ENCODE results near the gene DNAJA3.

The DNAJA3 gene

GRCh38 chr16:4477966-4478365 lies 52.3 kb downstream of the DNAJA3 start:
- H3K27ac ChIP-seq (ENCODE audit: low read depth in 2 of 2, low read length in 2 of 2), result no peak overlapping the region
- H3K9ac ChIP-seq (ENCODE audit: low read depth in 1 of 2, low read length in 2 of 2), result no peak overlapping the region
- peaks cover 0 to 2% of the 10 kb centered on the region in 2 donors for H3K36me3 ChIP-seq (ENCODE audit: control insufficient read depth in 2 of 2, insufficient read depth in 2 of 2, low read length in 2 of 2)
- no peaks in the 10 kb centered on the region for H3K9me3 ChIP-seq (ENCODE audit: control insufficient read depth in 2 of 2, low read length in 2 of 2)
- H3K27me3 ChIP-seq (ENCODE audit: control insufficient read depth in 2 of 2, insufficient read depth in 2 of 2, low read length in 2 of 2), result no peaks in the 10 kb centered on the region
- H3K4me1 ChIP-seq (ENCODE audit: control insufficient read depth in 2 of 2, insufficient read depth in 2 of 2, low read length in 2 of 2), result peaks cover 6 to 9% of the 10 kb centered on the region in 2 donors
- H3K4me3 ChIP-seq (ENCODE audit: low read length in 2 of 2), result no peak overlapping the region

- no peak overlapping the region for H3K9ac ChIP-seq (ENCODE audit: low read depth in 1 of 2, low read length in 2 of 2)
- H3K27ac ChIP-seq (ENCODE audit: low read depth in 2 of 2, low read length in 2 of 2), result no peak overlapping the region
These were observed 55.9 kb downstream of the DNAJA3 start for GRCh38 chr16:4481526-4481925.

GRCh38 chr16:4481963-4482362 lies 56.3 kb downstream of the DNAJA3 start:
- H3K9me3 ChIP-seq (ENCODE audit: control insufficient read depth in 2 of 2, low read length in 2 of 2), result no peaks in the 10 kb centered on the region
- peaks cover 0 to 9% of the 10 kb centered on the region in 2 donors for H3K36me3 ChIP-seq (ENCODE audit: control insufficient read depth in 2 of 2, insufficient read depth in 2 of 2, low read length in 2 of 2)
- no peaks in the 10 kb centered on the region for H3K27me3 ChIP-seq (ENCODE audit: control insufficient read depth in 2 of 2, insufficient read depth in 2 of 2, low read length in 2 of 2)
- H3K27ac ChIP-seq (ENCODE audit: low read depth in 2 of 2, low read length in 2 of 2), result no peak overlapping the region
- no peak overlapping the region for H3K4me3 ChIP-seq (ENCODE audit: low read length in 2 of 2)
- H3K4me1 ChIP-seq (ENCODE audit: control insufficient read depth in 2 of 2, insufficient read depth in 2 of 2, low read length in 2 of 2), result peaks cover 0 to 3% of the 10 kb centered on the region in 2 donors
- no peak overlapping the region for H3K9ac ChIP-seq (ENCODE audit: low read depth in 1 of 2, low read length in 2 of 2)

More at GRCh38 chr16:4481526-4481925, 55.9 kb downstream of the DNAJA3 start:
- Histone ChIP-seq H3K9me3 (ENCODE audit: control insufficient read depth in 2 of 2, low read length in 2 of 2) (no peaks in the 10 kb centered on the region), H3K27me3 (ENCODE audit: control insufficient read depth in 2 of 2, insufficient read depth in 2 of 2, low read length in 2 of 2) (no peaks in the 10 kb centered on the region), H3K36me3 (ENCODE audit: control insufficient read depth in 2 of 2, insufficient read depth in 2 of 2, low read length in 2 of 2) (peaks cover 0 to 7% of the 10 kb centered on the region in 2 donors), H3K4me1 (ENCODE audit: control insufficient read depth in 2 of 2, insufficient read depth in 2 of 2, low read length in 2 of 2) (peaks cover 0 to 3% of the 10 kb centered on the region in 2 donors), H3K4me3 (ENCODE audit: low read length in 2 of 2) (no peak overlapping the region)

- no peak overlapping the region for H3K27ac ChIP-seq (ENCODE audit: low read depth in 2 of 2, low read length in 2 of 2)
- no peak overlapping the region for H3K4me3 ChIP-seq (ENCODE audit: low read length in 2 of 2)
- H3K36me3 ChIP-seq (ENCODE audit: control insufficient read depth in 2 of 2, insufficient read depth in 2 of 2, low read length in 2 of 2), result peaks cover 6 to 9% of the 10 kb centered on the region in 2 donors
- H3K27me3 ChIP-seq (ENCODE audit: control insufficient read depth in 2 of 2, insufficient read depth in 2 of 2, low read length in 2 of 2), result no peaks in the 10 kb centered on the region
- no peaks in the 10 kb centered on the region for H3K4me1 ChIP-seq (ENCODE audit: control insufficient read depth in 2 of 2, insufficient read depth in 2 of 2, low read length in 2 of 2)
- no peaks in the 10 kb centered on the region for H3K9me3 ChIP-seq (ENCODE audit: control insufficient read depth in 2 of 2, low read length in 2 of 2)
- H3K9ac ChIP-seq (ENCODE audit: low read depth in 1 of 2, low read length in 2 of 2), result no peak overlapping the region
These were observed 60.6 kb downstream of the DNAJA3 start for GRCh38 chr16:4486126-4486893.

GRCh38 chr16:4487955-4488498 lies 62.4 kb downstream of the DNAJA3 start:
- H3K27ac ChIP-seq (ENCODE audit: low read depth in 2 of 2, low read length in 2 of 2), result peak overlapping the region in 1 of 2 donors; percentile 11
- no peaks in the 10 kb centered on the region for H3K27me3 ChIP-seq (ENCODE audit: control insufficient read depth in 2 of 2, insufficient read depth in 2 of 2, low read length in 2 of 2)
- H3K4me3 ChIP-seq (ENCODE audit: low read length in 2 of 2), result no peak overlapping the region
- H3K36me3 ChIP-seq (ENCODE audit: control insufficient read depth in 2 of 2, insufficient read depth in 2 of 2, low read length in 2 of 2), result peaks cover 6 to 7% of the 10 kb centered on the region in 2 donors
- H3K9ac ChIP-seq (ENCODE audit: low read depth in 1 of 2, low read length in 2 of 2), result no peak overlapping the region
- no peaks in the 10 kb centered on the region for H3K4me1 ChIP-seq (ENCODE audit: control insufficient read depth in 2 of 2, insufficient read depth in 2 of 2, low read length in 2 of 2)
- no peaks in the 10 kb centered on the region for H3K9me3 ChIP-seq (ENCODE audit: control insufficient read depth in 2 of 2, low read length in 2 of 2)

GRCh38 chr16:4488499-4488967 lies 62.9 kb downstream of the DNAJA3 start:
- no peaks in the 10 kb centered on the region for H3K27me3 ChIP-seq (ENCODE audit: control insufficient read depth in 2 of 2, insufficient read depth in 2 of 2, low read length in 2 of 2)
- no peaks in the 10 kb centered on the region for H3K9me3 ChIP-seq (ENCODE audit: control insufficient read depth in 2 of 2, low read length in 2 of 2)
- no peak overlapping the region for H3K9ac ChIP-seq (ENCODE audit: low read depth in 1 of 2, low read length in 2 of 2)
- no peaks in the 10 kb centered on the region for H3K4me1 ChIP-seq (ENCODE audit: control insufficient read depth in 2 of 2, insufficient read depth in 2 of 2, low read length in 2 of 2)
- peaks cover 6 to 7% of the 10 kb centered on the region in 2 donors for H3K36me3 ChIP-seq (ENCODE audit: control insufficient read depth in 2 of 2, insufficient read depth in 2 of 2, low read length in 2 of 2)
- no peak overlapping the region for H3K4me3 ChIP-seq (ENCODE audit: low read length in 2 of 2)
- peak overlapping the region in 1 of 2 donors; percentile 11 for H3K27ac ChIP-seq (ENCODE audit: low read depth in 2 of 2, low read length in 2 of 2)

- no peaks in the 10 kb centered on the region for H3K9me3 ChIP-seq (ENCODE audit: control insufficient read depth in 2 of 2, low read length in 2 of 2)
- peaks cover 6 to 7% of the 10 kb centered on the region in 2 donors for H3K36me3 ChIP-seq (ENCODE audit: control insufficient read depth in 2 of 2, insufficient read depth in 2 of 2, low read length in 2 of 2)
- no peak overlapping the region for H3K4me3 ChIP-seq (ENCODE audit: low read length in 2 of 2)
- peak overlapping the region in 1 of 2 donors; percentile 11 for H3K27ac ChIP-seq (ENCODE audit: low read depth in 2 of 2, low read length in 2 of 2)
- peak overlapping the region in 1 of 2 donors; percentile 14 for H3K9ac ChIP-seq (ENCODE audit: low read depth in 1 of 2, low read length in 2 of 2)
- no peaks in the 10 kb centered on the region for H3K27me3 ChIP-seq (ENCODE audit: control insufficient read depth in 2 of 2, insufficient read depth in 2 of 2, low read length in 2 of 2)
- no peaks in the 10 kb centered on the region for H3K4me1 ChIP-seq (ENCODE audit: control insufficient read depth in 2 of 2, insufficient read depth in 2 of 2, low read length in 2 of 2)
These were observed 63.4 kb downstream of the DNAJA3 start for GRCh38 chr16:4489030-4489429.

GRCh38 chr16:4491898-4492297 lies 66.2 kb downstream of the DNAJA3 start:
- H3K27ac ChIP-seq (ENCODE audit: low read depth in 2 of 2, low read length in 2 of 2), result no peak overlapping the region
- no peaks in the 10 kb centered on the region for H3K4me1 ChIP-seq (ENCODE audit: control insufficient read depth in 2 of 2, insufficient read depth in 2 of 2, low read length in 2 of 2)
- H3K36me3 ChIP-seq (ENCODE audit: control insufficient read depth in 2 of 2, insufficient read depth in 2 of 2, low read length in 2 of 2), result peaks cover 5 to 6% of the 10 kb centered on the region in 2 donors
- no peak overlapping the region for H3K9ac ChIP-seq (ENCODE audit: low read depth in 1 of 2, low read length in 2 of 2)
- no peaks in the 10 kb centered on the region for H3K9me3 ChIP-seq (ENCODE audit: control insufficient read depth in 2 of 2, low read length in 2 of 2)
- no peaks in the 10 kb centered on the region for H3K27me3 ChIP-seq (ENCODE audit: control insufficient read depth in 2 of 2, insufficient read depth in 2 of 2, low read length in 2 of 2)
- no peak overlapping the region for H3K4me3 ChIP-seq (ENCODE audit: low read length in 2 of 2)

- H3K36me3 ChIP-seq (ENCODE audit: control insufficient read depth in 2 of 2, insufficient read depth in 2 of 2, low read length in 2 of 2), result peaks cover 0 to 8% of the 10 kb centered on the region in 2 donors
- no peak overlapping the region for H3K9ac ChIP-seq (ENCODE audit: low read depth in 1 of 2, low read length in 2 of 2)
- no peak overlapping the region for H3K4me3 ChIP-seq (ENCODE audit: low read length in 2 of 2)
- no peaks in the 10 kb centered on the region for H3K27me3 ChIP-seq (ENCODE audit: control insufficient read depth in 2 of 2, insufficient read depth in 2 of 2, low read length in 2 of 2)
- no peaks in the 10 kb centered on the region for H3K9me3 ChIP-seq (ENCODE audit: control insufficient read depth in 2 of 2, low read length in 2 of 2)
- H3K4me1 ChIP-seq (ENCODE audit: control insufficient read depth in 2 of 2, insufficient read depth in 2 of 2, low read length in 2 of 2), result no peaks in the 10 kb centered on the region
- H3K27ac ChIP-seq (ENCODE audit: low read depth in 2 of 2, low read length in 2 of 2), result no peak overlapping the region
These were observed 69.2 kb downstream of the DNAJA3 start for GRCh38 chr16:4494746-4495490.

GRCh38 chr16:4495766-4496165 lies 70.1 kb downstream of the DNAJA3 start:
- Histone ChIP-seq H3K9ac (ENCODE audit: low read depth in 1 of 2, low read length in 2 of 2) (no peak overlapping the region), H3K4me1 (ENCODE audit: control insufficient read depth in 2 of 2, insufficient read depth in 2 of 2, low read length in 2 of 2) (peaks cover 5 to 7% of the 10 kb centered on the region in 2 donors), H3K36me3 (ENCODE audit: control insufficient read depth in 2 of 2, insufficient read depth in 2 of 2, low read length in 2 of 2) (peaks cover 0 to 8% of the 10 kb centered on the region in 2 donors), H3K27ac (ENCODE audit: low read depth in 2 of 2, low read length in 2 of 2) (no peak overlapping the region), H3K9me3 (ENCODE audit: control insufficient read depth in 2 of 2, low read length in 2 of 2) (no peaks in the 10 kb centered on the region), H3K4me3 (ENCODE audit: low read length in 2 of 2) (no peak overlapping the region), H3K27me3 (ENCODE audit: control insufficient read depth in 2 of 2, insufficient read depth in 2 of 2, low read length in 2 of 2) (no peaks in the 10 kb centered on the region)

All from mucosa of rectum (tissue), 2 donors.